ENCODE data around the gene NEDD9.

NEDD9 gene

GRCh38 chr6:11202513-11203305, 29.8 kb downstream of the NEDD9 start:
- DNase-seq (ENCODE audit: low read depth, low spot score): no peak

GRCh38 chr6:11201772-11202512, 30.5 kb downstream of the NEDD9 start:
- no peak for DNase-seq (ENCODE audit: low read depth, low spot score)

DNA sequence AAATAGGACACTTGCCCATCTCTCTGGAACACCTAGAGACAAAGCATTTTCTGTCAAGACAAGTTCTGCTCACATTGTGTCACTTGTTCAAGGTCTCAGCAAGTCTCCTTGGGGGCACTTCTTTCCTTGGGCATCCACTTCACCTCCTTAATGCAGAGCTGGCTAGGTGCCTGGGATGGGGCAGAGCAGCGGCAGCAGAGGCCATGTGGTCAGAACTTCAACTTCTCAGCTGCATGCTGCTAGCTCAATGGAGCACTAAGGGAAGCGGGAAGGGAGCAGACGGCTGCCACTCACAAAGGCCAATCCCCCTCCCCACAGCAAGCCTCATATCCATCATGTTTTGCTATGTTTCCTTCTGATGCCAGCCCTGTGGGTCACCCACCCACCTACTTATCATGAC, 31.5 kb downstream of the NEDD9 start:
- no peak for DNase-seq (ENCODE audit: low read depth, low spot score)

DNA sequence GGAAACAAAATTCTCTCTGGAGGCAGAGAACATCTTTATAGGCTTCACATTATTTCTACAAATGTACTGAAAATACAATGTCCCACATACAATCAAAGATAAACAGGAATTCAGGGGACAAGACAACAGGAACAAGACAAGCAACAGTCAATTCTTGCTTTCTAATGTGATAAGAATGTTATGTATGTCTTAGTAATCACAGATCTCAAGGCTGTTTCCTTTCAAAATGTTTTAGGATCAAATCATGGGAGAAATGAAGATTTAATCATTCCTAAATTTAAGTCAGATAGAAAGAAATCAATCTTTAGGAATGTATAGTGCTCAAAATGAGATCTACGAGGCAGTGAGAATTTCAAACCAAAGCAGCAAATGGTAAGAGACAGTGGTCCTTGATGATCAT, 32.1 kb downstream of the NEDD9 start:
- no peak for DNase-seq (ENCODE audit: low read depth, low spot score)

GRCh38 chr6:11198663-11199603, 33.5 kb downstream of the NEDD9 start:
- no peak for DNase-seq (ENCODE audit: low read depth, low spot score)

DNA sequence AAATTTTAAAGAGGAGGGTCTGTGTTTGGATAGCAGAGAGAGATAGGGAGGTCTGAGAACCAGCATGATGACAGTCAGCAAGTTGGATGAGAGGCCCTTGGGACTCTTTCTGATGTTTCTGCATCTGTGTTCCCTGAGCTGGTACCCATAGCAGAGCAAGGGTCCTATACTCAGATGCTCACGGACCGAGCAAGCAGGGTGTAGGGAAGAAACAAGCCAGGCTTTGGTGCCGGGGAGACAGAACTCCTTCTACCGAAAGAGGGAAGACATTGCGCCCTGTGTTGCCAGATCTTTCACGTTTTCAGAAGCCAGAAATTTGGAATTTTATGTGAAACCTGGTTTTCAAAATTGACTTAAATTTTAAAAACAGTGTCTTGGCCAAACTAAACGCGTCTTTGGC, 34.6 kb downstream of the NEDD9 start:
- DNase-seq (ENCODE audit: low read depth, low spot score): no peak

GRCh38 chr6:11197175-11197536, 35.3 kb downstream of the NEDD9 start:
- DNase-seq (ENCODE audit: low read depth, low spot score): no peak

GRCh38 chr6:11196511-11197174, 35.8 kb downstream of the NEDD9 start:
- DNase-seq (ENCODE audit: low read depth, low spot score): no peak

- DNase-seq (ENCODE audit: low read depth, low spot score): no peak
Measured at GRCh38 chr6:11194356-11195218, 37.9 kb downstream of the NEDD9 start.

DNA sequence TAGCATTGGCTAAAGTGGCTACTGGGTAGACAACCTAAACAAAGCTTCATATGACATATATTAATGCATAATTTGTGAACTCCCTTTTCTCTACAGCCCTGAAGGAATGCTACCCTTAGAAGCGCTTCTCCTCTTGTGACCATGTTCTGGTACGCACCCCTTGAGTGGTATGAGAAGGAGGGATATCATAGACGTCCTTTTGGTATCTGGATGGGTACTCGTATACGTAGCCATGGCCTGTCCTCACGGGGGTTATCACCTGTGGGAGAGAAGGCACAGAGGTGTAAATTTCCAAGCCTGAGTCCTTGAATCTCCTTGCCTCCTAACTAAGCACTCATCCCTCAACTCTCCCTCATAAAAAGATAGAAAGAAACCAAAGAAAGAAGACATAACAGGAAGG, 39.0 kb downstream of the NEDD9 start:
- DNase-seq (ENCODE audit: low read depth, low spot score): no peak

GRCh38 chr6:11192167-11192566, 40.3 kb downstream of the NEDD9 start:
- DNase-seq (ENCODE audit: low read depth, low spot score): no peak

- DNase-seq (ENCODE audit: low read depth, low spot score): no peak
Measured at GRCh38 chr6:11190625-11191245, 41.7 kb downstream of the NEDD9 start.

GRCh38 chr6:11189865-11190624, 42.4 kb downstream of the NEDD9 start:
- no peak for DNase-seq (ENCODE audit: low read depth, low spot score)

- no peak for DNase-seq (ENCODE audit: low read depth, low spot score)
Measured at GRCh38 chr6:11188161-11188915, 44.1 kb downstream of the NEDD9 start.

- DNase-seq (ENCODE audit: low read depth, low spot score): no peak
Measured at GRCh38 chr6:11187301-11187700, 45.2 kb downstream of the NEDD9 start.

- DNase-seq (ENCODE audit: low read depth, low spot score): no peak
Measured at GRCh38 chr6:11185204-11185842, 47.1 kb downstream of the NEDD9 start.

DNA sequence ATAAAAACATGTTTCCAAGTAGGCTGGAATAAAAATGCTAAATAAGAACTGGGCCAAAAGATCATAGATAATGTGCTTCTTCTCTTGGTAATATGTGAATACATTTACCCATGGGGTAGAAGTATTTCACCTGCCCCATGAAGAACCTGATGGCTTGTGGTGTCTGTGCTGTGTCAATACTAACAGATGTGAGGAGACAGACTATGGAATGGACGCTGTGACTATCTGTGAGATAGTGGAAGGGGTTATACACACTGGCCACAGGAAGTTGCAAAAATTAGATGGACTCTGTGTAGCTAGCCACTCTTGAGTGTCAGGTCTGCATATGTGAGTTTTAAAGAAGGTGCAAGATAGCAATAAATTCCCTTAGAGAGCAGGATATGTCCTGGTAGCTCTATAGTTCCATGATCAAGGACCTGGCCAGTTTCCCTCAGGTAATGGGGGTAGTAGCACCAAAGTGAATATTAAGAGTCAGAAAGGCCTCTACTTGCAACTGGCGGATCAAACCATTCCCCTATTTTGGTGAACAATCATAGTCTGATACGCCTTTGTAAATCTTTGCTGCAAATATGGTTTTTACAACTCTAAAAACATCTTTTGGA, 48.6 kb downstream of the NEDD9 start:
- no peak for DNase-seq (ENCODE audit: low read depth, low spot score)

All from activated naive CD8-positive, alpha-beta T cell treated with anti-CD3 and anti-CD28 coated beads, Interleukin-2, amount 50 U/mL, for 16 hours (primary cell).